Measurements from ENCODE around the gene WSB1.

DNA sequence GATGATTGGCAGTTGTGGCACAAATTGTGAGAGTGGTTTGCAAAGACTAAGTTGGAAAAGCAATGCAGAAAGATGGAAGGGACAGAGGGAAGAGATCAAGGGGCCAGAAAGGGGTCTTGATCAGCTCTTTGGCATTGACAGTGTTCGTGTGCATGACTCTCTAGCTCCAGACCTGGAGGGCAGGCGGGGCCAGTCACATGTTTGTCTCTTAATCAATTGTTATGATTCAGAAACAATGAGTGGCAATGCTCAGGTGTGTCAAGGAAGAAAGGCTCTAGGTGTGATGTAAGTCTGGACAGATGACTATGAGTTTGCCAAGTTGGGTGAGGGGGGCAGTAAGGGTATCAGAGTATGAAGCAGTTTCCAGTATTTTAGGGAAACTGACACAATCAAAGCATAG lies 32.1 kb downstream of the WSB1 start:
- TF ChIP-seq, protein P1, sequence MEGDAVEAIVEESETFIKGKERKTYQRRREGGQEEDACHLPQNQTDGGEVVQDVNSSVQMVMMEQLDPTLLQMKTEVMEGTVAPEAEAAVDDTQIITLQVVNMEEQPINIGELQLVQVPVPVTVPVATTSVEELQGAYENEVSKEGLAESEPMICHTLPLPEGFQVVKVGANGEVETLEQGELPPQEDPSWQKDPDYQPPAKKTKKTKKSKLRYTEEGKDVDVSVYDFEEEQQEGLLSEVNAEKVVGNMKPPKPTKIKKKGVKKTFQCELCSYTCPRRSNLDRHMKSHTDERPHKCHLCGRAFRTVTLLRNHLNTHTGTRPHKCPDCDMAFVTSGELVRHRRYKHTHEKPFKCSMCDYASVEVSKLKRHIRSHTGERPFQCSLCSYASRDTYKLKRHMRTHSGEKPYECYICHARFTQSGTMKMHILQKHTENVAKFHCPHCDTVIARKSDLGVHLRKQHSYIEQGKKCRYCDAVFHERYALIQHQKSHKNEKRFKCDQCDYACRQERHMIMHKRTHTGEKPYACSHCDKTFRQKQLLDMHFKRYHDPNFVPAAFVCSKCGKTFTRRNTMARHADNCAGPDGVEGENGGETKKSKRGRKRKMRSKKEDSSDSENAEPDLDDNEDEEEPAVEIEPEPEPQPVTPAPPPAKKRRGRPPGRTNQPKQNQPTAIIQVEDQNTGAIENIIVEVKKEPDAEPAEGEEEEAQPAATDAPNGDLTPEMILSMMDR (conservative IDR thresholded peaks at IDR 0.05; ENCODE audit: low read depth in 2 of 2): no peak
- TF ChIP-seq NANOG (IDR thresholded peaks at IDR 0.05; ENCODE audit: borderline replicate concordance) (no peak), EZH2phosphoT487 (IDR thresholded peaks at IDR 0.05; ENCODE audit: unreplicated experiment) (no peak), ZNF331 (CRISPR knock-in tag; IDR thresholded peaks at IDR 0.05; ENCODE audit: low read depth) (no peak), EZH2 (IDR thresholded peaks at IDR 0.05; ENCODE audit: low read depth, unreplicated experiment) (no peak), STAT1 (IDR thresholded peaks at IDR 0.05; ENCODE audit: unreplicated experiment) (no peak), ETS1 (IDR thresholded peaks at IDR 0.05) (no peak), ZNF462 (CRISPR knock-in tag; IDR thresholded peaks at IDR 0.05) (no peak), POLR2AphosphoS5 (IDR thresholded peaks at IDR 0.05; ENCODE audit: low read depth) (no peak), CREB1 (CRISPR knock-in tag; IDR thresholded peaks at IDR 0.05; ENCODE audit: low read depth) (no peak), JUNB (IDR thresholded peaks at IDR 0.05; ENCODE audit: unreplicated experiment) (no peak)
- TF ChIP-seq, protein P2, sequence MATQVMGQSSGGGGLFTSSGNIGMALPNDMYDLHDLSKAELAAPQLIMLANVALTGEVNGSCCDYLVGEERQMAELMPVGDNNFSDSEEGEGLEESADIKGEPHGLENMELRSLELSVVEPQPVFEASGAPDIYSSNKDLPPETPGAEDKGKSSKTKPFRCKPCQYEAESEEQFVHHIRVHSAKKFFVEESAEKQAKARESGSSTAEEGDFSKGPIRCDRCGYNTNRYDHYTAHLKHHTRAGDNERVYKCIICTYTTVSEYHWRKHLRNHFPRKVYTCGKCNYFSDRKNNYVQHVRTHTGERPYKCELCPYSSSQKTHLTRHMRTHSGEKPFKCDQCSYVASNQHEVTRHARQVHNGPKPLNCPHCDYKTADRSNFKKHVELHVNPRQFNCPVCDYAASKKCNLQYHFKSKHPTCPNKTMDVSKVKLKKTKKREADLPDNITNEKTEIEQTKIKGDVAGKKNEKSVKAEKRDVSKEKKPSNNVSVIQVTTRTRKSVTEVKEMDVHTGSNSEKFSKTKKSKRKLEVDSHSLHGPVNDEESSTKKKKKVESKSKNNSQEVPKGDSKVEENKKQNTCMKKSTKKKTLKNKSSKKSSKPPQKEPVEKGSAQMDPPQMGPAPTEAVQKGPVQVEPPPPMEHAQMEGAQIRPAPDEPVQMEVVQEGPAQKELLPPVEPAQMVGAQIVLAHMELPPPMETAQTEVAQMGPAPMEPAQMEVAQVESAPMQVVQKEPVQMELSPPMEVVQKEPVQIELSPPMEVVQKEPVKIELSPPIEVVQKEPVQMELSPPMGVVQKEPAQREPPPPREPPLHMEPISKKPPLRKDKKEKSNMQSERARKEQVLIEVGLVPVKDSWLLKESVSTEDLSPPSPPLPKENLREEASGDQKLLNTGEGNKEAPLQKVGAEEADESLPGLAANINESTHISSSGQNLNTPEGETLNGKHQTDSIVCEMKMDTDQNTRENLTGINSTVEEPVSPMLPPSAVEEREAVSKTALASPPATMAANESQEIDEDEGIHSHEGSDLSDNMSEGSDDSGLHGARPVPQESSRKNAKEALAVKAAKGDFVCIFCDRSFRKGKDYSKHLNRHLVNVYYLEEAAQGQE (IDR thresholded peaks at IDR 0.05; ENCODE audit: unreplicated experiment): no peak

Data from GM23338 (cell line).